ENCODE results near the gene LAMA2.

- no peak for TF ChIP-seq POLR2A (IDR thresholded peaks at IDR 0.05)
- TF ChIP-seq, protein P1, sequence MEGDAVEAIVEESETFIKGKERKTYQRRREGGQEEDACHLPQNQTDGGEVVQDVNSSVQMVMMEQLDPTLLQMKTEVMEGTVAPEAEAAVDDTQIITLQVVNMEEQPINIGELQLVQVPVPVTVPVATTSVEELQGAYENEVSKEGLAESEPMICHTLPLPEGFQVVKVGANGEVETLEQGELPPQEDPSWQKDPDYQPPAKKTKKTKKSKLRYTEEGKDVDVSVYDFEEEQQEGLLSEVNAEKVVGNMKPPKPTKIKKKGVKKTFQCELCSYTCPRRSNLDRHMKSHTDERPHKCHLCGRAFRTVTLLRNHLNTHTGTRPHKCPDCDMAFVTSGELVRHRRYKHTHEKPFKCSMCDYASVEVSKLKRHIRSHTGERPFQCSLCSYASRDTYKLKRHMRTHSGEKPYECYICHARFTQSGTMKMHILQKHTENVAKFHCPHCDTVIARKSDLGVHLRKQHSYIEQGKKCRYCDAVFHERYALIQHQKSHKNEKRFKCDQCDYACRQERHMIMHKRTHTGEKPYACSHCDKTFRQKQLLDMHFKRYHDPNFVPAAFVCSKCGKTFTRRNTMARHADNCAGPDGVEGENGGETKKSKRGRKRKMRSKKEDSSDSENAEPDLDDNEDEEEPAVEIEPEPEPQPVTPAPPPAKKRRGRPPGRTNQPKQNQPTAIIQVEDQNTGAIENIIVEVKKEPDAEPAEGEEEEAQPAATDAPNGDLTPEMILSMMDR (IDR thresholded peaks at IDR 0.05), result no peak
Measured at GRCh38 chr6:129552413-129552812, 669.5 kb downstream of the LAMA2 start.

All from testis (tissue), 2 donors.